HG02588 (cell line): Measurements from ENCODE around the gene MACROD2.

Experiments
- ATAC-seq: cut with Tn5 transposase; IDR thresholded peaks from one replicate; pipeline ENCODE4 v1.9.1; 2021; ENCODE audit warnings: mild to moderate bottlenecking, moderate library complexity; ENCODE audit not compliant: unreplicated experiment

MACROD2 gene

GRCh38 chr20:14568225-14568624 lies 572.9 kb downstream of the MACROD2 start:
- ATAC-seq: no peak

- ATAC-seq: no peak
These were observed 573.4 kb downstream of the MACROD2 start for GRCh38 chr20:14568701-14569100.

GRCh38 chr20:14569641-14570040 lies 574.3 kb downstream of the MACROD2 start:
- no peak for ATAC-seq

- no peak for ATAC-seq
These were observed 575.5 kb downstream of the MACROD2 start for GRCh38 chr20:14570811-14571210.

- no peak for ATAC-seq
These were observed 578.4 kb downstream of the MACROD2 start for GRCh38 chr20:14573676-14574075.

GRCh38 chr20:14576196-14576877 lies 581.0 kb downstream of the MACROD2 start:
- ATAC-seq: no peak

GRCh38 chr20:14580418-14581074 lies 585.2 kb downstream of the MACROD2 start:
- no peak for ATAC-seq

GRCh38 chr20:14581731-14582130 lies 586.4 kb downstream of the MACROD2 start:
- ATAC-seq: no peak

GRCh38 chr20:14582855-14583254 lies 587.5 kb downstream of the MACROD2 start:
- ATAC-seq: no peak

- no peak for ATAC-seq
These were observed 588.1 kb downstream of the MACROD2 start for GRCh38 chr20:14583413-14583812.

GRCh38 chr20:14589383-14589782 lies 594.1 kb downstream of the MACROD2 start:
- ATAC-seq: no peak

- no peak for ATAC-seq
These were observed 599.7 kb downstream of the MACROD2 start for GRCh38 chr20:14595051-14595450.

- no peak for ATAC-seq
These were observed 601.9 kb downstream of the MACROD2 start for GRCh38 chr20:14597206-14597715.

GRCh38 chr20:14599613-14600012 lies 604.3 kb downstream of the MACROD2 start:
- ATAC-seq: no peak

- no peak for ATAC-seq
These were observed 605.2 kb downstream of the MACROD2 start for GRCh38 chr20:14600527-14600926.

- no peak for ATAC-seq
These were observed 608.8 kb downstream of the MACROD2 start for GRCh38 chr20:14604143-14604542.

GRCh38 chr20:14609328-14610221 lies 614.3 kb downstream of the MACROD2 start:
- ATAC-seq: no peak

- no peak for ATAC-seq
These were observed 616.2 kb downstream of the MACROD2 start for GRCh38 chr20:14611479-14611878.

GRCh38 chr20:14612391-14612790 lies 617.1 kb downstream of the MACROD2 start:
- no peak for ATAC-seq

- ATAC-seq: no peak
These were observed 620.7 kb downstream of the MACROD2 start for GRCh38 chr20:14616003-14616402.

- no peak for ATAC-seq
These were observed 621.8 kb downstream of the MACROD2 start for GRCh38 chr20:14617123-14617522.
